Measurements from ENCODE around the gene TMEM39B.

Gene TMEM39B

DNA sequence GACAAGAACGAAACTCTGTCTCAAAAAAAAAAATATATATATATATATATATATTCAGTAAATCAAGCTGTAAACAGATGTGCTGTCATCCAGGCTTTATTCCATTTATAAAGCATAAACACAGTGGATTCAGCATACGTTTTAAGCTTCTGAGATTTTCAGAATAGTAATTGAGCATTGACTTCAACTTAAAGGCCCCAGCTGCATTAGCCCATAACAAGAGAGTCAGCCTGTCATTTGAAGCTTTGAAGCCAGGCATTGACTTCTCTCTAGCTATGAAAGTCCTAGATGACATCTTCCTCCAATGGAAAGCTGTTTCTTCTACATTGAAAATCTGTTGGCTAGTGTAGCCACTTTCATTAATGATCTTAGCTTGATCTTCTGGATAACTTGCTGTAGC is 41.7 kb downstream of the TMEM39B start:
- Histone ChIP-seq H3K9me3 (replicated peaks; ENCODE audit: insufficient read depth, low read length) (no peaks in the 10 kb centered on the region), H3K79me2 (ENCODE audit: low read length) (peaks cover 97% of the 10 kb centered on the region), H3F3A (ENCODE audit: insufficient read depth, low read length) (no peaks in the 10 kb centered on the region), H3K9ac (ENCODE audit: low read length) (no peak overlapping the region), H3K9me2 (replicated peaks; ENCODE audit: insufficient read depth, low read length) (no peaks in the 10 kb centered on the region), H4K20me1 (ENCODE audit: insufficient read depth, low read length) (peaks cover 9% of the 10 kb centered on the region), H3K4me3 (ENCODE audit: low read length) (no peak overlapping the region), H2AFZ (ENCODE audit: low read length) (no peak overlapping the region), H3K27ac (ENCODE audit: low read length) (no peak overlapping the region), H3K4me1 (ENCODE audit: low read length) (no peaks in the 10 kb centered on the region), H3K36me3 (replicated peaks; ENCODE audit: insufficient read depth, low read length) (no peaks in the 10 kb centered on the region), H3K27me3 (replicated peaks; ENCODE audit: insufficient read depth, low read length) (no peaks in the 10 kb centered on the region), H3K4me2 (ENCODE audit: low read depth, low read length) (no peak overlapping the region)
- no peak for DNase-seq
- no peak for TF ChIP-seq EZH2 (optimal IDR thresholded peaks at IDR 0.05; ENCODE audit: low read depth, low read length)
- TF ChIP-seq, protein P1, sequence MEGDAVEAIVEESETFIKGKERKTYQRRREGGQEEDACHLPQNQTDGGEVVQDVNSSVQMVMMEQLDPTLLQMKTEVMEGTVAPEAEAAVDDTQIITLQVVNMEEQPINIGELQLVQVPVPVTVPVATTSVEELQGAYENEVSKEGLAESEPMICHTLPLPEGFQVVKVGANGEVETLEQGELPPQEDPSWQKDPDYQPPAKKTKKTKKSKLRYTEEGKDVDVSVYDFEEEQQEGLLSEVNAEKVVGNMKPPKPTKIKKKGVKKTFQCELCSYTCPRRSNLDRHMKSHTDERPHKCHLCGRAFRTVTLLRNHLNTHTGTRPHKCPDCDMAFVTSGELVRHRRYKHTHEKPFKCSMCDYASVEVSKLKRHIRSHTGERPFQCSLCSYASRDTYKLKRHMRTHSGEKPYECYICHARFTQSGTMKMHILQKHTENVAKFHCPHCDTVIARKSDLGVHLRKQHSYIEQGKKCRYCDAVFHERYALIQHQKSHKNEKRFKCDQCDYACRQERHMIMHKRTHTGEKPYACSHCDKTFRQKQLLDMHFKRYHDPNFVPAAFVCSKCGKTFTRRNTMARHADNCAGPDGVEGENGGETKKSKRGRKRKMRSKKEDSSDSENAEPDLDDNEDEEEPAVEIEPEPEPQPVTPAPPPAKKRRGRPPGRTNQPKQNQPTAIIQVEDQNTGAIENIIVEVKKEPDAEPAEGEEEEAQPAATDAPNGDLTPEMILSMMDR (IDR thresholded peaks at IDR 0.05; ENCODE audit: low read length): no peak
- TF ChIP-seq EZH2phosphoT487 (IDR thresholded peaks at IDR 0.05; ENCODE audit: low read length): no peak

DNA sequence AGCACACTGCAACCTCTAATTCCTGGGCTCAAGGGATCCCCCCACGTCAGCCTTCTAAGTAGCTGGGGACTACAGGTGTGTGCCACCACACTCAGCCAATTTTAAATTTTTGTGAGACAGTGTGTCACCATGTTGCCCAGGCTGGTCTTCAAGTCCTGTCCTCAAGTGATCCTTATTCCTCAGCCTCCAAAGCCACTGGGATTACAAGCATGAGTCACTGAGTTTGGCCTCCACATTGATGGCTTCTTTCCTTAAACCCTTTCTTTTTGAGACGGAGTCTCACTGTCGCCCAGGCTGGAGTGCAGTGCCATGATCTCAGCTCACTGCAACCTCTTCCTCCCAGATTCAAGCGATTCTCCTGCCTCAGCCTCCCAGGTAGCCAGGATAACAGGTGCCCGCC is 42.8 kb downstream of the TMEM39B start:
- Histone ChIP-seq H3K4me1 (ENCODE audit: low read length) (no peaks in the 10 kb centered on the region), H4K20me1 (ENCODE audit: insufficient read depth, low read length) (peaks cover 9% of the 10 kb centered on the region), H3K4me2 (ENCODE audit: low read depth, low read length) (no peak overlapping the region), H3K79me2 (ENCODE audit: low read length) (peaks cover 96% of the 10 kb centered on the region), H3K9me3 (replicated peaks; ENCODE audit: insufficient read depth, low read length) (no peaks in the 10 kb centered on the region), H3K27me3 (replicated peaks; ENCODE audit: insufficient read depth, low read length) (no peaks in the 10 kb centered on the region), H3K4me3 (ENCODE audit: low read length) (no peak overlapping the region), H3K9ac (ENCODE audit: low read length) (no peak overlapping the region), H3K27ac (ENCODE audit: low read length) (no peak overlapping the region), H2AFZ (ENCODE audit: low read length) (no peak overlapping the region), H3K36me3 (replicated peaks; ENCODE audit: insufficient read depth, low read length) (no peaks in the 10 kb centered on the region), H3F3A (ENCODE audit: insufficient read depth, low read length) (no peaks in the 10 kb centered on the region), H3K9me2 (replicated peaks; ENCODE audit: insufficient read depth, low read length) (no peaks in the 10 kb centered on the region)
- no peak for DNase-seq
- TF ChIP-seq EZH2phosphoT487 (IDR thresholded peaks at IDR 0.05; ENCODE audit: low read length): no peak
- no peak for TF ChIP-seq EZH2 (optimal IDR thresholded peaks at IDR 0.05; ENCODE audit: low read depth, low read length)
- TF ChIP-seq, protein P1 (IDR thresholded peaks at IDR 0.05; ENCODE audit: low read length): no peak

DNA sequence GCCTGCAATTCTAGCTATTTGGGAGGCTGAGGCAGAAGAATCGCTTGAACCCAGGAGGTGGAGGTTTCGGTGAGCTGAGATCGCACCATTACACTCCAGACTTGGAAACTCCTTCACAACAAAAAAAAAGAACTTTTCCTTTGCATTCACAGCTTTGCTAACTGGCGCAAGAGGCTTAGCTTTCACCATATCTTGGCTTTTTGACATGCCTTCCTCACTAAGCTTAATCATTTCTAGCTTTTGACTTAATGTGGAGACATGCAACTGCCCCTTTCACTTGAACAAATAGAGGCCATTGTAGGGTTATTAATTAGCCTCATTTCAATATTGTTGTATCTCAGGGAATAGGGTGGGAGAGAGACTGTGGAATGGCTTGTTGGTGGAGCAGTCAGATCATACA is 43.8 kb downstream of the TMEM39B start:
- Histone ChIP-seq H3K79me2 (ENCODE audit: low read length) (peaks cover 96% of the 10 kb centered on the region), H3K9me3 (replicated peaks; ENCODE audit: insufficient read depth, low read length) (no peaks in the 10 kb centered on the region), H3K27me3 (replicated peaks; ENCODE audit: insufficient read depth, low read length) (no peaks in the 10 kb centered on the region), H4K20me1 (ENCODE audit: insufficient read depth, low read length) (peaks cover 9% of the 10 kb centered on the region), H3K9ac (ENCODE audit: low read length) (no peak overlapping the region), H3K4me3 (ENCODE audit: low read length) (no peak overlapping the region), H3F3A (ENCODE audit: insufficient read depth, low read length) (no peaks in the 10 kb centered on the region), H3K36me3 (replicated peaks; ENCODE audit: insufficient read depth, low read length) (no peaks in the 10 kb centered on the region), H3K27ac (ENCODE audit: low read length) (no peak overlapping the region), H3K4me1 (ENCODE audit: low read length) (no peaks in the 10 kb centered on the region), H3K9me2 (replicated peaks; ENCODE audit: insufficient read depth, low read length) (no peaks in the 10 kb centered on the region), H3K4me2 (ENCODE audit: low read depth, low read length) (no peak overlapping the region), H2AFZ (ENCODE audit: low read length) (no peak overlapping the region)
- DNase-seq: no peak
- TF ChIP-seq EZH2 (optimal IDR thresholded peaks at IDR 0.05; ENCODE audit: low read depth, low read length): no peak
- TF ChIP-seq, protein P1 (IDR thresholded peaks at IDR 0.05; ENCODE audit: low read length): no peak
- TF ChIP-seq EZH2phosphoT487 (IDR thresholded peaks at IDR 0.05; ENCODE audit: low read length): no peak

Measured in MM.1S (cell line).